ENCODE measurements around the gene KIAA1328. TPM values are rescaled to one million over a fixed set of nuclear protein-coding genes. Genes with fewer than 3 reads are reported as not detected.

KIAA1328 gene
- total RNA-seq, 1 donor from 2014 or later = 11.6 TPM

DNA sequence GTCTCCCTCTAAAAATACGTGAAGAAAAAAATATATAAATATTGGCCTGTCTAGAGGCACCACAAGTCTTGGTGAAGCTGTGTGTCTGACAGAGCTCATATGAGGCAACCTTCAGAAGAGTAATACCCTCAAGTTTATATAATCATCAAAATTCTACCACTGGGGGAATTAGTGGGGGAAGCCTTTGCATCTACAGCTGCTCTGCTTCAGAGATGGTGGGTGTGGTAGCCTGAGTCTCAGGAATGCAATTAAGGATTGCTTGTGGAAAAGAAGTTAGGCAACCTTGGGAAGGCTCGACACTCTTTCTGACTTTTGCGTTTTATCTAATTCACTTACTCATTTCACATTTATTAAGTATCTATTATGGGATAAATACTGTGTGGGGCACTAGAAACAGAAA is 17.5 kb upstream of the KIAA1328 start:
- H3K4me1 Mint-ChIP-seq (ENCODE audit: unreplicated experiment) = peaks cover 8% of the 10 kb centered on the region
- DNase-seq (ENCODE audit: extremely low spot score, unreplicated experiment) = no peak
- TF ChIP-seq, protein P1, sequence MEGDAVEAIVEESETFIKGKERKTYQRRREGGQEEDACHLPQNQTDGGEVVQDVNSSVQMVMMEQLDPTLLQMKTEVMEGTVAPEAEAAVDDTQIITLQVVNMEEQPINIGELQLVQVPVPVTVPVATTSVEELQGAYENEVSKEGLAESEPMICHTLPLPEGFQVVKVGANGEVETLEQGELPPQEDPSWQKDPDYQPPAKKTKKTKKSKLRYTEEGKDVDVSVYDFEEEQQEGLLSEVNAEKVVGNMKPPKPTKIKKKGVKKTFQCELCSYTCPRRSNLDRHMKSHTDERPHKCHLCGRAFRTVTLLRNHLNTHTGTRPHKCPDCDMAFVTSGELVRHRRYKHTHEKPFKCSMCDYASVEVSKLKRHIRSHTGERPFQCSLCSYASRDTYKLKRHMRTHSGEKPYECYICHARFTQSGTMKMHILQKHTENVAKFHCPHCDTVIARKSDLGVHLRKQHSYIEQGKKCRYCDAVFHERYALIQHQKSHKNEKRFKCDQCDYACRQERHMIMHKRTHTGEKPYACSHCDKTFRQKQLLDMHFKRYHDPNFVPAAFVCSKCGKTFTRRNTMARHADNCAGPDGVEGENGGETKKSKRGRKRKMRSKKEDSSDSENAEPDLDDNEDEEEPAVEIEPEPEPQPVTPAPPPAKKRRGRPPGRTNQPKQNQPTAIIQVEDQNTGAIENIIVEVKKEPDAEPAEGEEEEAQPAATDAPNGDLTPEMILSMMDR (conservative IDR thresholded peaks at IDR 0.05) = no peak
- H3K4me3 Mint-ChIP-seq = no peak overlapping the region
- no peaks in the 10 kb centered on the region for H3K27me3 Mint-ChIP-seq
- peaks cover 24% of the 10 kb centered on the region for H3K36me3 Mint-ChIP-seq
- H3K9me3 Mint-ChIP-seq = no peaks in the 10 kb centered on the region
- H3K27ac Mint-ChIP-seq = no peak overlapping the region

DNA sequence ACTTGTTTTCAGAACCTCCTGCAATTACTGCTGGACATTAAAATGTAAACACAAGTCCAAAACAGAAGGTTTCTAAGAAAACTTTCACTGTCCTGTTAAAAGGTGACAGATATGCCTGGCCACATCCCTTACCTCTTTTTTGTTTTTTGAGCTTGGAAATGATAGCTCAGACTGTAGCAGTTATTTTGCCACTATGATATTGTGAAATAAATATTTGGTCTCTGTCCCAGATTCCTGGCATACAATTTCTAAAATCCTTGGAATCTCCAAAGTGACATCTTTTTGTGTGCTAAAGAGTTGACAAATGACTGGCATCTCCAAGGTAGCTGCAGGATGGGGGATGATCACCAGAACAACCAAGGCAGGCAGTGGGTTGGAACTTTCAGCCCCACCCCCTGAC is 17.0 kb upstream of the KIAA1328 start:
- Mint-ChIP-seq H3K9me3 (no peaks in the 10 kb centered on the region), H3K4me1 (ENCODE audit: unreplicated experiment) (peaks cover 8% of the 10 kb centered on the region), H3K4me3 (no peak overlapping the region), H3K36me3 (peaks cover 24% of the 10 kb centered on the region), H3K27ac (no peak overlapping the region), H3K27me3 (no peaks in the 10 kb centered on the region)
- no peak for DNase-seq (ENCODE audit: extremely low spot score, unreplicated experiment)
- TF ChIP-seq, protein P1 (conservative IDR thresholded peaks at IDR 0.05) = no peak

DNA sequence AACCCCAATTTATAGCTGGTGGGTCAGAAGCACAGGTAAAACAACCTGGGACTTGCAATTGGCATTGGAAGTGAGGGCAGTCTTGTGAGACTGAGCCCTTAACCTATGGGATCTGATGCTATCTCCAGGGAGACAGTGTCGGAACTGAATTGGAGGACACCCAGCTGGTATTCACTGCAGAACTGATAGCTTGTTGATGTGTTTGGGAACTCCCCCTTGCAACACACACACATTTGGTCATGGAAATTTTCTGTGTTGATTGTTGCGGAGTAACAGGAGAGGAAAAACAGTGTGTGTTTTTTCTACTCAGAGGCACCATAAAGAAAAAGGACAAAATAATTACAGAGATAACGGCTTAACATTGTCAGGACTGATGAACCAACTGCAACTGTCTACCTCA is 16.2 kb upstream of the KIAA1328 start:
- H3K4me1 Mint-ChIP-seq (ENCODE audit: unreplicated experiment) = peaks cover 8% of the 10 kb centered on the region
- TF ChIP-seq, protein P1 (conservative IDR thresholded peaks at IDR 0.05) = no peak
- no peaks in the 10 kb centered on the region for H3K9me3 Mint-ChIP-seq
- H3K4me3 Mint-ChIP-seq = no peak overlapping the region
- DNase-seq (ENCODE audit: extremely low spot score, unreplicated experiment) = no peak
- no peaks in the 10 kb centered on the region for H3K27me3 Mint-ChIP-seq
- peaks cover 21% of the 10 kb centered on the region for H3K36me3 Mint-ChIP-seq
- no peak overlapping the region for H3K27ac Mint-ChIP-seq

DNA sequence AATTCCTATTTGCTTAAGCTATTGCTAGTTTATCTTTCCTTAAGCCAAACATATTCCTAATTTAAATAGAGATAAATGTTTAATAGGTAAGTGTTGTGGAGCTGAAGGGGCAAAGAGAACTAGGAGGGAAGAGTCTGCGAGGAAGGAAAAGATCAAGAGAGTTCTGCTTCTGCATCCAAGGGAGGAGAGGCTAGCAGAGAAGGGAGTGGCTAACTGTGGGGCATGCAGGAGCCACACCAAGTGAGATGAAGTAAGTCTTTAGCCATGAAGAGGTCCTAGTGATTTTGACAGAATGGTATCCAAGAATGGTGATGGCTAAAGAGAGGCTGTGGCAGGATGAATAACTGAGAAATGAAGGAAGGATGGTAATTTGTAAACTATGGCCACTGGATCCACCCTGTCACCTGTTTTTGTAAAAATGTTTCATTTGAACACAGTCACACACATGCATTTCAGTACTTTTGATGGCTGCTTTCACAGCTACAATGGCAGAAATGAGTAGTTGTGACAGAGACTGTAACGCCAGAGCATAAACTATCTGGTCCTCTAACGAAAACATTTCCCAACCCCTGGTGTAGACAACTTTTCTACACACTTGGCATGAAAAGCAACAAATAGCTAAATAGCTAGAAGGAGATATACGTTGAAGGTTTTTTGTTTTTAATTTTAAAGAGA is 15.7 kb upstream of the KIAA1328 start:
- TF ChIP-seq, protein P1 (conservative IDR thresholded peaks at IDR 0.05) = no peak
- H3K27me3 Mint-ChIP-seq = no peaks in the 10 kb centered on the region
- peaks cover 8% of the 10 kb centered on the region for H3K4me1 Mint-ChIP-seq (ENCODE audit: unreplicated experiment)
- H3K27ac Mint-ChIP-seq = no peak overlapping the region
- H3K9me3 Mint-ChIP-seq = no peaks in the 10 kb centered on the region
- H3K36me3 Mint-ChIP-seq = peaks cover 22% of the 10 kb centered on the region
- no peak for DNase-seq (ENCODE audit: extremely low spot score, unreplicated experiment)
- no peak overlapping the region for H3K4me3 Mint-ChIP-seq

DNA sequence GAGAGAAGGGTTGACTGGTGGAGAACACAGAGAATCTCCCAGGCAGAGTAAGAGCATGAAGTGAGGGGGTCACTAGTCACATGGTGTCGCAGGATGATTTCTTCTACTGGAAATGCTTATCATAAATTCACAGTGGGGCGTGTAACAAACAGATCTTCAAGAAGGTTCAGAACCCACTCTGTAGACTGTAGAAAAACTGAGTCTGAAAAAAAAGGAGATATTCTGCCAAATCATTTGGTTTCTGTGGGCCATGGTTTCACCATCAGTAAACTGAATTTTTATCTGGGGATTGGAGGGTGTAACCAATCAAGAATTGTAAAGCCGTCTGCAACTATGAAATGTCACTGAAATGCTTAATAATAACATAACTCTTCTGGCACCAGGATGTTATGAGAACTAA is 15.1 kb upstream of the KIAA1328 start:
- Mint-ChIP-seq H3K36me3 (peaks cover 28% of the 10 kb centered on the region), H3K27ac (no peak overlapping the region), H3K4me1 (ENCODE audit: unreplicated experiment) (peaks cover 11% of the 10 kb centered on the region), H3K27me3 (no peaks in the 10 kb centered on the region), H3K9me3 (no peaks in the 10 kb centered on the region), H3K4me3 (no peak overlapping the region)
- TF ChIP-seq, protein P1 (conservative IDR thresholded peaks at IDR 0.05) = no peak
- DNase-seq (ENCODE audit: extremely low spot score, unreplicated experiment) = no peak
